OCI-LY1 (cell line): ENCODE data around the gene VAV3.

Experiments used
- H2AFZ ChIP-seq: fragments of 200-600 bp; sonication (generic), shearing (Covaris generic); 2 replicates; pipeline ENCODE4 v1.6.0; 2014; ENCODE audit warnings: antibody characterized with exemption, mild to moderate bottlenecking, low read length
- H3F3A ChIP-seq: fragments of 200-600 bp; sonication (generic), shearing (Covaris generic); 2 replicates; pipeline ENCODE4 v1.6.0; 2014; ENCODE audit warnings: mild to moderate bottlenecking, antibody characterized with exemption, low read length, moderate library complexity; ENCODE audit not compliant: insufficient read depth
- H3K27ac ChIP-seq: fragments of 200-600 bp; sonication (generic); 2 replicates; pipeline ENCODE4 v1.5.1; 2014; ENCODE audit warnings: low read length, mixed run types, mild to moderate bottlenecking, low read depth; ENCODE audit not compliant: poor library complexity, severe bottlenecking
- H3K27me3 ChIP-seq: fragments of 200-600 bp; sonication (generic); 2 replicates; pipeline ENCODE4 v1.6.0; 2014; ENCODE audit warnings: antibody characterized with exemption, mild to moderate bottlenecking, low read length, moderate library complexity; ENCODE audit not compliant: insufficient read depth
- H3K36me3 ChIP-seq: fragments of 200-600 bp; sonication (generic); 2 replicates; pipeline ENCODE4 v1.6.1; 2014; ENCODE audit warnings: mild to moderate bottlenecking, antibody characterized with exemption, low read length, moderate library complexity, mixed read lengths; ENCODE audit not compliant: insufficient read depth
- H3K4me1 ChIP-seq: fragments of 200-600 bp; sonication (generic); 2 replicates; pipeline ENCODE4 v1.5.1; 2014; ENCODE audit warnings: mild to moderate bottlenecking, low read length, moderate library complexity; ENCODE audit not compliant: insufficient read depth, severe bottlenecking
- H3K4me2 ChIP-seq: fragments of 200-600 bp; sonication (generic), shearing (Covaris generic); 2 replicates; pipeline ENCODE4 v1.6.1; 2014; ENCODE audit warnings: low read length
- H3K4me3 ChIP-seq: fragments of 200-600 bp; sonication (generic); 2 replicates; pipeline ENCODE4 v1.5.1; 2014; ENCODE audit warnings: low read length, low read depth, mild to moderate bottlenecking, mixed read lengths; ENCODE audit not compliant: poor library complexity, severe bottlenecking
- H3K79me2 ChIP-seq: fragments of 200-600 bp; shearing (Covaris generic); 2 replicates; pipeline ENCODE4 v1.6.1; 2016; ENCODE audit warnings: mixed run types, low read length, mixed read lengths; ENCODE audit not compliant: insufficient read depth
- H3K9ac ChIP-seq: fragments of 200-600 bp; sonication (generic), shearing (Covaris generic); 2 replicates; pipeline ENCODE4 v1.6.1; 2014; ENCODE audit warnings: mild to moderate bottlenecking, low read length, mixed read lengths
- H3K9me2 ChIP-seq: fragments of 200-600 bp; sonication (generic), shearing (Covaris generic); 2 replicates; pipeline ENCODE4 v1.6.1; 2014; ENCODE audit warnings: low read depth, mild to moderate bottlenecking, low read length, mixed read lengths
- H3K9me3 ChIP-seq: fragments of 200-600 bp; shearing (Covaris generic); 2 replicates; pipeline ENCODE4 v1.6.1; 2014; ENCODE audit warnings: low read length, mixed read lengths
- H4K20me1 ChIP-seq: fragments of 200-600 bp; sonication (generic), shearing (Covaris generic); 2 replicates; pipeline ENCODE4 v1.6.0; 2016; ENCODE audit warnings: mild to moderate bottlenecking, low read length; ENCODE audit not compliant: insufficient read depth
- EZH2 ChIP-seq: fragments of 200-600 bp; sonication (generic), shearing (Covaris generic); IDR thresholded peaks from 2 replicates; pipeline ENCODE4 v1.8.0; 2017; ENCODE audit warnings: borderline replicate concordance, mixed run types, mild to moderate bottlenecking, antibody characterized with exemption, low read length, moderate library complexity, mixed read lengths
- TF ChIP-seq, protein P1 (sequence below): fragments of 200-600 bp; sonication (generic), shearing (Covaris generic); IDR thresholded peaks from 2 replicates; pipeline ENCODE4 v1.5.1; 2017; ENCODE audit warnings: mild to moderate bottlenecking, antibody characterized with exemption, low read length, moderate library complexity, mixed read lengths

Gene VAV3

DNA sequence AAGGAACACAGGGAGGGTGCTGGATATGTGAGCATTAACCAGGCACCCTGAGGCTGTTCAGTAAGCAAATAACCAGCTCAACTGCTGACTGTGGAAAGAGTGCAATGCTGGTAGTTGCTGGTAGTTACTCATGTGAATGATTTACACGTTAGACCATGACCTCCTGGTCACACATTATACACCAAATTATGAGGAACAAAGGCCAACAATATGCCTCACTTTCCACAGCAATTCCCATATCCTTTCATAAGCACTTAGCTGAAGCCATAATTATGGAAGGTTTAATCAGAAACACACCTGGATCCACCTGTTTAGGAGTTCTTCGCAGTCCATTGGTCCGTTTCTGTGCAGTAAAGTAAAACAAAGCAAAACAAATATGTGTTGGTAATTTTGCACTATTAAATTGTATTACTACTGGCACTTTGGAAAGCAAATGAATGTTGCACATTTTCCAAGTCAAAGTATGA, 281.8 kb downstream of the VAV3 start:
- H3K27me3 ChIP-seq = no peaks in the 10 kb centered on the region
- H3K4me2 ChIP-seq = no peak overlapping the region
- peaks cover 14% of the 10 kb centered on the region for H3K4me1 ChIP-seq
- TF ChIP-seq, protein P1, sequence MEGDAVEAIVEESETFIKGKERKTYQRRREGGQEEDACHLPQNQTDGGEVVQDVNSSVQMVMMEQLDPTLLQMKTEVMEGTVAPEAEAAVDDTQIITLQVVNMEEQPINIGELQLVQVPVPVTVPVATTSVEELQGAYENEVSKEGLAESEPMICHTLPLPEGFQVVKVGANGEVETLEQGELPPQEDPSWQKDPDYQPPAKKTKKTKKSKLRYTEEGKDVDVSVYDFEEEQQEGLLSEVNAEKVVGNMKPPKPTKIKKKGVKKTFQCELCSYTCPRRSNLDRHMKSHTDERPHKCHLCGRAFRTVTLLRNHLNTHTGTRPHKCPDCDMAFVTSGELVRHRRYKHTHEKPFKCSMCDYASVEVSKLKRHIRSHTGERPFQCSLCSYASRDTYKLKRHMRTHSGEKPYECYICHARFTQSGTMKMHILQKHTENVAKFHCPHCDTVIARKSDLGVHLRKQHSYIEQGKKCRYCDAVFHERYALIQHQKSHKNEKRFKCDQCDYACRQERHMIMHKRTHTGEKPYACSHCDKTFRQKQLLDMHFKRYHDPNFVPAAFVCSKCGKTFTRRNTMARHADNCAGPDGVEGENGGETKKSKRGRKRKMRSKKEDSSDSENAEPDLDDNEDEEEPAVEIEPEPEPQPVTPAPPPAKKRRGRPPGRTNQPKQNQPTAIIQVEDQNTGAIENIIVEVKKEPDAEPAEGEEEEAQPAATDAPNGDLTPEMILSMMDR = no peak
- no peak for TF ChIP-seq EZH2
- no peaks in the 10 kb centered on the region for H3K79me2 ChIP-seq
- no peaks in the 10 kb centered on the region for H4K20me1 ChIP-seq
- no peak overlapping the region for H3K9ac ChIP-seq
- no peaks in the 10 kb centered on the region for H3F3A ChIP-seq
- no peaks in the 10 kb centered on the region for H3K36me3 ChIP-seq
- H3K9me2 ChIP-seq = no peaks in the 10 kb centered on the region
- no peaks in the 10 kb centered on the region for H3K9me3 ChIP-seq
- no peak overlapping the region for H2AFZ ChIP-seq
- no peak overlapping the region for H3K4me3 ChIP-seq
- H3K27ac ChIP-seq = peak overlapping the region; percentile 17

DNA sequence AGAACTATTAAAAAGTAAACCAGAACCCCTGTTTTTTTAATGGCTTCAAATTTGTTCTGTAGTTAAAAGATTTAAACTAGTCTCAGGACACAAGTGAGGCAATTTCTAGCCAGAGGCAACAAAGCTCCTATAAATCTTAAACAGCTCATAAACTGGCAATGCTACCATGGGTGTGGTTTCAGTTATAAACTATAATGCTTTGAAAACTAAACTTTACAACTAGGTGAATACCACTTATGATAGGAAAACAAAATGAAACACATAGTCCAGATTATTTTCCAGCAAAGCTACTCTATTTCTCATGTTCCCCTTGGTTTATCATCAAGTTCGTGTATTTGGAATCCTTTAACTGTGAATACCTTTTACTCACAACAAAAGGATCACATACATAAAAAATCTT, 282.5 kb downstream of the VAV3 start:
- Histone ChIP-seq H3F3A (no peaks in the 10 kb centered on the region), H3K4me1 (peaks cover 14% of the 10 kb centered on the region), H3K36me3 (no peaks in the 10 kb centered on the region), H3K9me3 (no peaks in the 10 kb centered on the region), H2AFZ (no peak overlapping the region), H3K79me2 (no peaks in the 10 kb centered on the region), H3K9me2 (no peaks in the 10 kb centered on the region), H3K4me2 (no peak overlapping the region), H3K4me3 (no peak overlapping the region), H4K20me1 (no peaks in the 10 kb centered on the region), H3K27ac (no peak overlapping the region), H3K9ac (no peak overlapping the region), H3K27me3 (no peaks in the 10 kb centered on the region)
- no peak for TF ChIP-seq EZH2
- TF ChIP-seq, protein P1 = no peak

DNA sequence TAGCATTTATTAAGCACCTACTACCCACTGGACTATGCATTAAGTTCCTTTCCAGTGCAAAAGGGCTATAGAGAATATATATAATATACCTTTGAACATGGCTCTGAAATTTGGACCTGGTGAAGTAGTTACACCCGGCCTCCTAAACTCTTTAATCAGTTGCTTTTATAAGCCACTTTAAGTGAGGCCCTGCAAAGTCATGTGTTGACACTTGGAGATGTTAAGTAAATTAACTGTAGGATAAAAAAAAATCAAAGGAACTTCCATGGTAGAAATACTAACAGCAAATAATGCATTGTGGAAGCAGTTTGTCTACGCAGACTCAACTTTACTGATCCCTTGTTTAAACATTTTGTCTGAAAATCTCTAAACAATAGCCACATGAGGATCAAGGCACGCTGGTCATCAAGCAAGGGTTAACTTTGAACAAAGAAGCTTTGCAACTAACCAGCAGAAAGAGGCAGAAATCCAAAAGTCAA, 283.9 kb downstream of the VAV3 start:
- no peak overlapping the region for H3K4me2 ChIP-seq
- peaks cover 14% of the 10 kb centered on the region for H3K4me1 ChIP-seq
- H3F3A ChIP-seq = no peaks in the 10 kb centered on the region

More for the DNA sequence above, 283.9 kb downstream of the VAV3 start:
- H3K79me2 ChIP-seq = no peaks in the 10 kb centered on the region
- H4K20me1 ChIP-seq = no peaks in the 10 kb centered on the region
- H3K9me3 ChIP-seq = no peaks in the 10 kb centered on the region
- H3K27me3 ChIP-seq = no peaks in the 10 kb centered on the region
- no peaks in the 10 kb centered on the region for H3K36me3 ChIP-seq
- H3K9me2 ChIP-seq = no peaks in the 10 kb centered on the region
- no peak overlapping the region for H3K4me3 ChIP-seq
- H3K27ac ChIP-seq = no peak overlapping the region
- H2AFZ ChIP-seq = no peak overlapping the region
- H3K9ac ChIP-seq = no peak overlapping the region
- TF ChIP-seq EZH2 = no peak
- TF ChIP-seq, protein P1 = no peak
